Measurements from ENCODE around the gene CNIH2. TPM values are rescaled to one million over a fixed set of nuclear protein-coding genes. Genes with fewer than 3 reads are reported as not detected.
A peak's percentile ranks its signal among the peaks of the same experiment; 100 is the strongest.

The CNIH2 gene
- total RNA-seq, 1 donor from 2014 or later: 0.04 TPM

GRCh38 chr11:66264383-66264782 is 13.6 kb upstream of the CNIH2 start:
- no peaks in the 10 kb centered on the region for H3K27me3 ChIP-seq (ENCODE audit: control insufficient read depth, insufficient read depth, low read length)
- H3K4me3 ChIP-seq (ENCODE audit: low read depth, low read length): no peak overlapping the region
- H3K36me3 ChIP-seq (ENCODE audit: control insufficient read depth, insufficient read depth, low read length): peaks cover 1% of the 10 kb centered on the region
- DNase-seq (ENCODE audit: low read depth): no peak
- TF ChIP-seq CTCF (IDR thresholded peaks at IDR 0.05; ENCODE audit: insufficient read depth, low read length, poor library complexity, severe bottlenecking): no peak

- peaks cover 1% of the 10 kb centered on the region for H3K36me3 ChIP-seq (ENCODE audit: control insufficient read depth, insufficient read depth, low read length)
- DNase-seq (ENCODE audit: low read depth): no peak
- peak; percentile 52 for TF ChIP-seq CTCF (IDR thresholded peaks at IDR 0.05; ENCODE audit: insufficient read depth, low read length, poor library complexity, severe bottlenecking)
- H3K27me3 ChIP-seq (ENCODE audit: control insufficient read depth, insufficient read depth, low read length): no peaks in the 10 kb centered on the region
- H3K4me3 ChIP-seq (ENCODE audit: low read depth, low read length): no peak overlapping the region
Measured at GRCh38 chr11:66264914-66265313, 13.1 kb upstream of the CNIH2 start.

- no peak for DNase-seq (ENCODE audit: low read depth)
- Histone ChIP-seq H3K36me3 (ENCODE audit: control insufficient read depth, insufficient read depth, low read length) (peaks cover 1% of the 10 kb centered on the region), H3K27me3 (ENCODE audit: control insufficient read depth, insufficient read depth, low read length) (no peaks in the 10 kb centered on the region), H3K4me3 (ENCODE audit: low read depth, low read length) (no peak overlapping the region)
- no peak for TF ChIP-seq CTCF (IDR thresholded peaks at IDR 0.05; ENCODE audit: insufficient read depth, low read length, poor library complexity, severe bottlenecking)
Measured at GRCh38 chr11:66265531-66266377, 12.2 kb upstream of the CNIH2 start.

- no peak overlapping the region for H3K4me3 ChIP-seq (ENCODE audit: low read depth, low read length)
- DNase-seq (ENCODE audit: low read depth): no peak
Measured at GRCh38 chr11:66266378-66267038, 11.5 kb upstream of the CNIH2 start.

GRCh38 chr11:66267039-66267378 is 11.0 kb upstream of the CNIH2 start:
- H3K4me3 ChIP-seq (ENCODE audit: low read depth, low read length): peak overlapping the region; percentile 37

More at GRCh38 chr11:66266378-66267038, 11.5 kb upstream of the CNIH2 start:
- H3K27me3 ChIP-seq (ENCODE audit: control insufficient read depth, insufficient read depth, low read length): no peaks in the 10 kb centered on the region
- peaks cover 1% of the 10 kb centered on the region for H3K36me3 ChIP-seq (ENCODE audit: control insufficient read depth, insufficient read depth, low read length)
- TF ChIP-seq CTCF (IDR thresholded peaks at IDR 0.05; ENCODE audit: insufficient read depth, low read length, poor library complexity, severe bottlenecking): no peak

More at GRCh38 chr11:66267039-66267378, 11.0 kb upstream of the CNIH2 start:
- no peak for TF ChIP-seq CTCF (IDR thresholded peaks at IDR 0.05; ENCODE audit: insufficient read depth, low read length, poor library complexity, severe bottlenecking)
- Histone ChIP-seq H3K36me3 (ENCODE audit: control insufficient read depth, insufficient read depth, low read length) (peaks cover 5% of the 10 kb centered on the region), H3K27me3 (ENCODE audit: control insufficient read depth, insufficient read depth, low read length) (no peaks in the 10 kb centered on the region)
- DNase-seq (ENCODE audit: low read depth): no peak

All from kidney epithelial cell (primary cell).